ENCODE results near the gene FAM210B.
"Not testable (repeated sequence)": the region's sequence is repeated elsewhere in the genome, so short reads cannot be mapped to it uniquely, and the experiment has no call there.

DNA sequence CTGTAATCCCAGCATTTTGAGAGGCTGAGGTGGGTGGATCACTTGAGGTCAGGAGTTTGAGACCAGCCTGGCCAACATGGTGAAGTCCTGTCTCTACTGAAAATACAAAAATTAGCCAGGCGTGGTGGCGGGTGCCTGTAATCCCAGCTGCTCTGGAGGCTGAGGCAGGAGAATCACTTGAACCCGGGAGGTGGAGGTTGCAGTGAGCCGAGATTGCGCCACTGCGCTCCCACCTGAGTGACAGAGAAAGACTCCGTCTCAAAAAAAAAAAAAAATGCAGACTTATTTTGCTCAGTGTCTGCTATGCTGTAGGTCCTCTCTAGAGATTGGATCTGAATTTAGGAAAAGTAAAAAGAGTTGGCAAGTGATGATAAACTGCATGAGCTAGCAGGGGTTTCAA lies 52.5 kb downstream of the FAM210B start:
- TF ChIP-seq, protein P1, sequence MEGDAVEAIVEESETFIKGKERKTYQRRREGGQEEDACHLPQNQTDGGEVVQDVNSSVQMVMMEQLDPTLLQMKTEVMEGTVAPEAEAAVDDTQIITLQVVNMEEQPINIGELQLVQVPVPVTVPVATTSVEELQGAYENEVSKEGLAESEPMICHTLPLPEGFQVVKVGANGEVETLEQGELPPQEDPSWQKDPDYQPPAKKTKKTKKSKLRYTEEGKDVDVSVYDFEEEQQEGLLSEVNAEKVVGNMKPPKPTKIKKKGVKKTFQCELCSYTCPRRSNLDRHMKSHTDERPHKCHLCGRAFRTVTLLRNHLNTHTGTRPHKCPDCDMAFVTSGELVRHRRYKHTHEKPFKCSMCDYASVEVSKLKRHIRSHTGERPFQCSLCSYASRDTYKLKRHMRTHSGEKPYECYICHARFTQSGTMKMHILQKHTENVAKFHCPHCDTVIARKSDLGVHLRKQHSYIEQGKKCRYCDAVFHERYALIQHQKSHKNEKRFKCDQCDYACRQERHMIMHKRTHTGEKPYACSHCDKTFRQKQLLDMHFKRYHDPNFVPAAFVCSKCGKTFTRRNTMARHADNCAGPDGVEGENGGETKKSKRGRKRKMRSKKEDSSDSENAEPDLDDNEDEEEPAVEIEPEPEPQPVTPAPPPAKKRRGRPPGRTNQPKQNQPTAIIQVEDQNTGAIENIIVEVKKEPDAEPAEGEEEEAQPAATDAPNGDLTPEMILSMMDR (IDR thresholded peaks at IDR 0.05) = not testable (repeated sequence)
- not testable (repeated sequence) for TF ChIP-seq POLR2A (IDR thresholded peaks at IDR 0.05)

All from Peyer's patch (tissue), 4 donors.